GM19397 (cell line): ENCODE results near the gene AMBP.

ENCODE experiments used
- ATAC-seq: cut with Tn5 transposase; IDR thresholded peaks from one replicate; pipeline ENCODE4 v1.9.1; 2021; ENCODE audit warnings: mild to moderate bottlenecking, moderate library complexity; ENCODE audit not compliant: unreplicated experiment

The AMBP gene

DNA sequence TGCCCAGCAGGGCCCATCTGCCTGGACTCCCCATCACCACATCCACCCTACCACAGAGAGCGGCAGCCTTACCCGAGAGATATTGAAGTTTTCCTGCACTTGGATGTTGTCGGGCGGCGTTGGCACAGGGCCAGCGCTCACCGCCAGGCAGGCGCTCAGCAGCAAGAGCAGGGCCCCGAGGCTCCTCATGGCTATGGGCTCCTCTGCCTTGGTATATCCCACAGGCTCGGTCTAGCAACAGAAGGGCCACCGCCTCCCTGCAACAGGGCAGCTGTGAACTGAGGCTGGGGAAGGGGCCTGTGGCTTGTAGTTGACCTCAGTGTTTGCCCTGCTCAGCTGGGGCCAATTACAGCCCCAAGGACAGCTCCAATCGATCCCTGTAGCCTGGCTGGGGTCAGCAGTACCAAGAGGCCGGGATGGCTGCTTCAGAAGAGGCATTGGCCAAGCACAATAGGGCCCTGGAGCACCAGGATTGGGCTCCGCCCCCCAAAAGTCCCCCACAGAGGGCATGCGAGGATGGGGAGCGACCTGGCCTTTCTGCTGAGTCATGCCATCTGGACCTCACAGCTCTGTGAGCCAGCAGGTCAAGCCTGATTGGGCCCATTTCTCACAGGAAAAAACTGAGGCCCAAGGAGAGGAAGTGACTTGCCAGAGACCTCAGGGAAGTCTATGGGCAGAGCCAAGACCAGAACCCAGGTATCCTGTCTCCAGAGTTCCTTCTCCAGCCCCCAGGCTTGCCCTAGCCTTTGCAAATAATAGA is at the start of gene AMBP:
AMBP (minus strand) TSS at position 280 of the 760 bp plus-strand sequence; CDS start at position 189, 91 bp downstream.
- no peak for ATAC-seq

- no peak for ATAC-seq
Observed at GRCh38 chr9:114126247-114127060, 48.4 kb upstream of the AMBP start.

DNA sequence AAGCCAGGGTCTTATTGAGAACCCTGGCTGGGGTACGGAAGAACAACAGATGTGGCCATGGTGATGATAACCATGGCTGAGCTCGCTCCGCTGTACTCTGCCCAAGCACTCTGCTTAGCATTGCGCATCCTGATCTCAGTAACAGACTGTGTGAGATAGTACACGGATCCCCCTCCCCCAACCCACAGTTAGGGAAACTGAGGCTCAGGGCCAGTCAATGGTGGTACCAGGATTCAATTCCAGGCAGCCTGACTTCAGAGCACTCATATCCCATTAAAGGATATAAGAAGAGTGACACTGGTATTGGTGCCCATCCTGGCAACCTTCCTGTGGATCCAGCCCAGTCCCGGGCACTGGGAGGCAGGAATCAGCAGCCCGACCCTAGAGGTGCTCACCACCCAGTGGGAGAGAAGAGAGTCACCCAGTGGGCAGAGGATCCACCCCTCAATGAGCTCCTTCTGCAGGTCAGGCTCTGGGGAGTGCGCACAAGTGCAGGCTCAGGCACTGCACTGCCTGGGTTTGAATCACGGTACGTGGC is 47.4 kb upstream of the AMBP start:
- no peak for ATAC-seq

DNA sequence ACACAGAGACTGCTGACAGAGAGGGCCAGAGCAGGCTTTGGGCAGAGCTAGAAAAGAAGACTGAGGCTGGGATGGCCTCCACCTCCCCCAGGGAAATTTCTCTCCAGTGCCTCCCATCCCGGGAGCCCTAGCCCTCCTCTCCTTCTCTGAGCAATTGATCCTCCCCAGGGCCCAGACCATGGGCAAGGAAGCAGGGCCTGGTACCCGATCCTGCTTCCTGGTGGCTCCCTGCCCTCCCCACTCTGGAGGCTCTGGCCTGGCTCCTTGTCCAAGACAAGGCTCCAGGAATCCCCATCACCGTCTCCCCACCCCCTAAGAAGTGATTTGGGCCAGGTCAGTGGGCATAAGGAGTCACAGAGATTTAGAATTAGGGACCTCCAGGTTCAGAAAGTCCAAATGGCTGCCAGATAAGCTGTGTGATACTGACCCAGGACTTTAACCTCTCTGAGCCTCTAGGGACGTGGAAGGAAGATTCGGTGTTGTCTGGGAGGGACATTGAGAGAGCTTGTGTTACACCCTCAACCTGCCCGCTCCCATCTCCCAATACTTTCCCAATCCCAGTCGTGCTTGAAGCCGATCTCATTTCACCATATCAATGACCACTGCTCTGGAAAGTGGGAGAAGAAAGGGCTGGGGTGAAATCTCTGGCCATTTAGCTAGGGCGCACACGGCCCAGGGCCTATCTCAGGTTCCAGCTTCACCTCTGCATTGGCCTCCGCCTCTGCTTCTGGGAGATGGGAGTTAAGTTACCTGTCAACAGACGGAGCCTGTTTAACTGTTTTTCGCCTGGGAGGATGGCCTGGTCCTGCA is 46.8 kb upstream of the AMBP start:
- no peak for ATAC-seq

DNA sequence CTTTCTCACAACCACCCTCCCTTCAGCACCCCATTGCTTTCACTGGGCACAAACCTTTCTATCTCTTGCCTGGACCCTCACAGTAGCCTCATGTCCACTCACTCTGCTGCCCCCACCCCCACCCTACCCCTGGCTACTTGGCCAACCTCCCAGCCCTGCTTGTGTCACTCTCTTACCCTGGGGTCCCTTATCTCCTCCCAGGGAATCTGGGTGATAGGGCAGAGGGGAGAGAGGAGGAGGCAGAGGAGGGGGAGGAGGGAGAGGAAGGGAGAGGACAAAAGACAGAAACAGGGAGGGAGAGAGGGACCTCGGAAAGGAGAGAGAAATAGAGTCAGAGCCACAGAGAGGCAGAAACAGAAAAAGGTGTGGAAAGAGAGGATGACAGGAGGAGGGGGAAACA is 46.0 kb upstream of the AMBP start:
- ATAC-seq: no peak

GRCh38 chr9:114123031-114123977 is 45.2 kb upstream of the AMBP start:
- no peak for ATAC-seq

- ATAC-seq: no peak
Observed at GRCh38 chr9:114122136-114123027, 44.3 kb upstream of the AMBP start.

GRCh38 chr9:114121227-114122135 is 43.4 kb upstream of the AMBP start:
- no peak for ATAC-seq

DNA sequence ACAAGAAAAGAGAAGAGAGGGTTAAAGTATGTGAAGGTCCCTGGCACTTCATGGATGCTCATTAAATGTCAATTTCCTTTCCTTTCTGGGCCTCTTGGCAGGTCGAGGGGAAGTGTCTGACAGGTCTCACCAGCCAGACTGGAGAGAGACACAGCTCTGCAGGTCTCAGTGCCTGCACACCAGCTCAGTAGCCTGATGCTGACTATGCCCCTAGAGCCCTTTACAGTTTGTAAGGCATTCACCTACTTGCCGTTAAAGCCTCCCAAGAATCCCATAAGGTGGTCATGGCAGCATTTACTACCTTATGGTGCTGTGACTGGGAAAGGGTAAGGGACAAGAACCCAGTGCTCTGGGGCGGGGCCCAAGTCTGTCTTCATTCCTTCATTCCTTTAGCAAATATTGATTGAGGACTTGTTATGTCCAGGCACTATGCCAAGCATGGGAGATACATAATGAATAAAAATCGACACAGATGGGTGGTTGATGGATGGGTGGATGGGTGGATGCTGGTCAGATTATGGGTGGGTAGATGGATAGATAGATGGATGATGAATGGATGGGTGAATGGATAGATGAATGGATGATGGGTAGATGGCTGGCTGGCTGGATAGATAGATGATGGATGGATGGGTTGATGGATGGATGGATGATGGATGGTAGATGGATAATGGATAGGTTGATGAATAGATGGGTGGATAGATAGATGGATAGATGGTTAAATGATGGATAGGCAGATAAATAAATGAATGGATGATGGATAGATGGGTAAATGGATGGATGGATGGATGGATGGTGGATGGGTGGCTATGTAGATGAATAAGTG is 42.3 kb upstream of the AMBP start:
- no peak for ATAC-seq

DNA sequence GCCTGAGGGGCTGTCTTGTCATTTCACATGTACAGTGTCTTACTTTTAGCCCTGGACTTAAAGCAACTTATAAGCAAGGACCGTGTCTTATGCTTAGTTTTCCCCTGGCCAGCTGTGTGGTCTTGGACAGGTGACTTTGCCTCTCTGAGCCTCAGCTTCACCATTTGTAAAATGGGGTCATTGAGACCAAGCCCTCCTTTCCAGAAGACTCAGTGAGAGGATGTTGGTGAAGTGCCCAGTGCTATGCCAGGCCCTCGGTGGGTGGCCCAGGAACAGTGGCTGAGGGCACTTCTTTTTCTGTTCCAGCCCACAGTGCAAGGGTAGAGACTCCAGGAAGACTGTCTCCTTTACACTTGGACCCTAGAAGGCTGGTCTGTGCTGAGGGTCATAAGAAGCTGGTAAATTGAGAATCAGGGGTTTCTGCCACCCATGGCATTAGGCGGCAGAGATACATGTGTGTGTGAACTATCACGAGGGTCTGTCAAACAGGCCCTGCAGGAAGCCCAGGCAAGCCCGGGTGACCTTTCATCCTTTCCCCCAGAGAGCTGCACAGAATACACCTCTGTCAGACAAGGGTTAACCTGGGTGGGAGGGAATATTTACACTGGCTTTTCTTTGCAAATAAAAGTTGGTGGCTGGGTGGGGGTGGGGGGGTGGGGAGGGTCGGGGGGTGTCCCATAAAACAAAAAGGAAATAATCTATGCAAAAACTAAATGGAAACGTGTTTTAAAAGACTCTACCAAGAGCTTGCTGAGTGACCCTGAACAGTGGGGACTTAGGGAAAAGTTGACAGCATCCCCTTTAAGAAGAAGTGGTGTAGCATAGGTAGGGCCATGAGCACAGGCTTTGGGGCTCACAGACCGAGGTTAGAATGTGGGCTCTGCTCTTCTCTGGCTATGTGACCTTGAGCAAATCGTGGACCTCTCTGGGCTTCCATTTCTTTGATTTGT is 41.4 kb upstream of the AMBP start:
- ATAC-seq: no peak

- ATAC-seq: no peak
Observed at GRCh38 chr9:114117996-114118830, 40.1 kb upstream of the AMBP start.

GRCh38 chr9:114117614-114117995 is 39.5 kb upstream of the AMBP start:
- no peak for ATAC-seq

GRCh38 chr9:114116126-114116747 is 38.1 kb upstream of the AMBP start:
- ATAC-seq: no peak

DNA sequence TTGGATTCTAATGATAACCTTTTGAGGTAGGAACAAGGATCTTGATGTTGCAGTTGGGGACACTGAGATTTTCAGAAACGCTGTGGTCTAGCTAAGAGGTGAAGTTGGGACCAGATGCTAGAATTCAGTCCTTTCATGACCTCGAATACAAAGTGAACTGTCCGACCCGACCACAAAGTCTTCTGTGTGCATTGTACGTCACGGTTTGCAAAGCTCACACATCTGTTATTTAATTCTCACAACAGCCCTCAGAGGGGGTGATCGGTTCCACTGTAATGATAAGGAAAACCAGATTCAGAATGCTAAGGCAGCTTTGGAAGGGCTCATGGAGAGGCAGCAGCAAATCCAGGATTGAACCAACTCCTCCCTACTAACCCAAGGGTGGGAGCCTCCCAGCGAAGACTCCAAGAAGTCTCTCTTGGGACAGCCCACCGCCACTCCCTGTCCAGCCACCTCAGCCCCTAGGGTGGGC is 37.6 kb upstream of the AMBP start:
- ATAC-seq: no peak

- no peak for ATAC-seq
Observed at GRCh38 chr9:114114364-114114763, 36.3 kb upstream of the AMBP start.
